HL-60 (cell line): Measurements from ENCODE around the gene IL17B.

Source experiments
- DNase-seq, 2 experiments: peaks; one replicate each; pipeline ENCODE4 v3.0.0-alpha.2; 2010 to 2020; ENCODE audit warnings: low read depth in 1 of 2, low spot score in 1 of 2
- H3K27ac ChIP-seq: fragments of 250-450 bp; sonication (Bioruptor Pico); replicated peaks from 2 replicates; pipeline ENCODE4 v1.5.1; 2020; ENCODE audit warnings: mild to moderate bottlenecking, moderate library complexity
- H3K27me3 ChIP-seq: fragments of 250-450 bp; sonication (Bioruptor Pico); 2 replicates; pipeline ENCODE4 v1.5.1; 2021; ENCODE audit warnings: mild to moderate bottlenecking, moderate library complexity; ENCODE audit not compliant: insufficient read depth, poor library complexity, severe bottlenecking
- H3K4me3 ChIP-seq: replicated peaks from 2 replicates; pipeline ENCODE4 v1.5.1; 2011; ENCODE audit warnings: mild to moderate bottlenecking, control low read depth, low read length; ENCODE audit not compliant: insufficient read depth
- CTCF ChIP-seq: IDR thresholded peaks from one replicate; pipeline ENCODE4 v1.5.1; 2011; ENCODE audit warnings: low read length, control low read depth, inconsistent platforms; ENCODE audit not compliant: insufficient read depth
- GABPA ChIP-seq: IDR thresholded peaks from 2 replicates; pipeline ENCODE4 v1.6.1; 2012; ENCODE audit warnings: low read depth
- POLR2AphosphoS5 ChIP-seq: IDR thresholded peaks from 2 replicates; pipeline ENCODE4 v1.6.1; 2012; ENCODE audit warnings: low read depth
- REST ChIP-seq: IDR thresholded peaks from 2 replicates; pipeline ENCODE4 v1.6.1; 2012; ENCODE audit warnings: low read depth; ENCODE audit not compliant: insufficient replicate concordance
- SPI1 ChIP-seq: IDR thresholded peaks from 2 replicates; pipeline ENCODE4 v1.6.1; 2012; ENCODE audit warnings: low read depth, mild to moderate bottlenecking, borderline replicate concordance

The IL17B gene

GRCh38 chr5:149367249-149367971, 11.7 kb downstream of the IL17B start:
- peak; percentile 63 to 84 for DNase-seq
- no peak for TF ChIP-seq REST
- TF ChIP-seq POLR2AphosphoS5 = peak; percentile 54
- peak; percentile 84 for TF ChIP-seq CTCF
- no peak for TF ChIP-seq GABPA
- peak; percentile 48; the same call in 1 of the 2 replicates for TF ChIP-seq SPI1
- Histone ChIP-seq H3K4me3 (no peak overlapping the region), H3K27ac (peak overlapping the region; percentile 74), H3K27me3 (no peaks in the 10 kb centered on the region)

GRCh38 chr5:149366169-149366729, 12.8 kb downstream of the IL17B start:
- Histone ChIP-seq H3K4me3 (no peak overlapping the region), H3K27me3 (no peaks in the 10 kb centered on the region), H3K27ac (peak overlapping the region; percentile 74)
- DNase-seq = no peak
- no peak for TF ChIP-seq REST
- no peak for TF ChIP-seq GABPA
- TF ChIP-seq SPI1 = no peak
- no peak for TF ChIP-seq POLR2AphosphoS5
- TF ChIP-seq CTCF = no peak

GRCh38 chr5:149365418-149365817, 13.7 kb downstream of the IL17B start:
- TF ChIP-seq POLR2AphosphoS5 (no peak), SPI1 (no peak), GABPA (no peak), CTCF (no peak), REST (no peak)
- no peak overlapping the region for H3K4me3 ChIP-seq
- no peak for DNase-seq
- H3K27ac ChIP-seq = no peak overlapping the region
- no peaks in the 10 kb centered on the region for H3K27me3 ChIP-seq
